ENCODE measurements around the gene FBXO5.

GRCh38 chr6:153027480-153027879, 44.6 kb upstream of the FBXO5 start:
- TF ChIP-seq CTCF (IDR thresholded peaks at IDR 0.05) (no peak), EP300 (IDR thresholded peaks at IDR 0.05) (no peak)
